Measurements from ENCODE around the gene BICRA.
"Not testable (repeated sequence)": the region's sequence is repeated elsewhere in the genome, so short reads cannot be mapped to it uniquely, and the experiment has no call there.

The BICRA gene

GRCh38 chr19:47608969-47609905 lies at the start of gene BICRA:
BICRA (plus strand) TSS chr19:47609134; CDS start chr19:47673575, 64,441 bp downstream.
- DNase-seq: peak; percentile 78

DNA sequence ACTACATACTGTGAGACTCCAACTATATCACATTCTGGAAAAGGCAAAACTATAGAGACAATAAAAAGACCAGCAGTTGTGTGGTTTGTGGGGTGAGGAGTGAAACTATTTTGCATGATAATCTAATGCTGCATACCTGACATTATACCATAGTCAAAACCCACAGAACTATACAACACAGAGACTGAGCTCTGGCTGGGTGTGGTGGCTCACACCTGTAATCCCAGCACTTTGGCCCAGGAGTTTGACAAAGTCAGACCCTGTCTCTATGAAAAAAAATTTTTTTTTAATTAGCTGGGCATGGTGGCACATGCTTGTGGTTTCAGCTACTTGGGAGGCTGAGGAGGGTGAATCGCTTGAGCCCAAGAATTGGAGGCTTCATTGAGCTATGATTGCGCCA lies 47.9 kb upstream of the BICRA start:
- no peak for DNase-seq

DNA sequence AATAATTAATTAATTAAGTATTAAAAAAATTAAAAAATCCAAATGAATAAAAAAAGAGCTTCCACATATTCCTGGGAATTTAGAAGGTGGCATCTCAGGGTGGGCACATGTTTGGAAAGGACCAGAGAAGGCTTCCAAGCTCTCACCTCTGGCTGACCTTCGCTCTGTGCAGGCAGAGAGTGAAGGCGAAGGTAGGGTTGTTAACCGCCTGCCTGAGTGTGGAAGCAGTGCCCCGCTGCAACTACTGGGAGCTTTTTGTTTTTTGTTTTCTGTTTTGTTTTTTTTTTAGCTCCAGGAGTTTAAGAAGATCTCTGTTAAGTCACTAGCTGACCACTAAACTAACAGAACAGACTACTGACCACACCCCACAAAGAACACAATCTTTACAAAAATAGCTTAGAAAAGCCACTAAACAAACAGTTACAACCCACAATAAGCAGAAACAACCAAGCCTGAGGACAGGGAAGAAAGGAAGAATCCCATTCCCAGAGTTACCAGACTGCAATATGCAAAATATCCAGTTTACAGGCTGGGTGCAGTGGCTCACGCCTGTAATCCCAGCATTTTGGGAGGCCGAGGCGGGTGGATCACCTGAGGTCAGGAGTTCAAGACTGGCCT lies 47.4 kb upstream of the BICRA start:
- no peak for DNase-seq

GRCh38 chr19:47564081-47564480 lies 44.9 kb upstream of the BICRA start:
- DNase-seq: no peak

DNA sequence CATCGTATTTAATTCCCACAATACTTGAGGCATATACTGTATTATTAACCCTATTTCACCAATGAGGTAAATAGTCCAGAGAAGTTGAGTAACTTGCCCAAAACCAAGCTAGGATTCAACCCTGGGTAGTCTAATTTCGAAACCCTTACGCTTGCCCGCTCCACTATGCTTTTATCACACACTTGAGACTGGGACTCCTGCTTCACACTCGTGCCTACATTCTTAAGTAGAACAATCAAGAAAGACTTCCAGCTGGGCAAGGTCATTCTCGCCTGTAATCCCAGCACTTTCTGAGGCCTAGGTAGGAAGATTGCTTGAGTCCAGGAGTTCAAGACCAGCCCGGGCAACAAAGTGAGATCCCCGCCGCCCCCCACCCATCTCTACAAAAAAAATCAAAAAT lies 39.6 kb upstream of the BICRA start:
- DNase-seq: no peak

DNA sequence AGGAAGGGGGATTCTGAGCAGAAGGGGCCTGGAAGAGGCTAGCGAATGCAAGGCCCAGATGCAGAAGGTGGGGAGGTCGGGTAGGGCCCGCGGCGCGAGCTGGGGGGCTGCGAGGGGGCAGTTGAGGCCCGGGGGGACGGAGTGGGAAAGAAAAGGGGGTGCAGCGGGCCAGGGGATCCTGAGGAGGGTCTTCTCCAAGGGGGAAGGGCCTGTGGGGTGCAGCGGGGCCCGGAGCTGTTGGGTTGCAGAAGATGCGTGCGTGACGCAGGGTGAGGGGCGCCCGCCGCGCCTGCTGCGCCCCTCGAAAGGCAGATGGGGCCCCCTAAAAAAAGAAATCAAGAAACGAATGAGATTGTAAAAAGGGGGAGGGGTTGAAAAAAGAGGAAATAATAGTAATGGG lies 36.3 kb upstream of the BICRA start:
- DNase-seq: no peak

DNA sequence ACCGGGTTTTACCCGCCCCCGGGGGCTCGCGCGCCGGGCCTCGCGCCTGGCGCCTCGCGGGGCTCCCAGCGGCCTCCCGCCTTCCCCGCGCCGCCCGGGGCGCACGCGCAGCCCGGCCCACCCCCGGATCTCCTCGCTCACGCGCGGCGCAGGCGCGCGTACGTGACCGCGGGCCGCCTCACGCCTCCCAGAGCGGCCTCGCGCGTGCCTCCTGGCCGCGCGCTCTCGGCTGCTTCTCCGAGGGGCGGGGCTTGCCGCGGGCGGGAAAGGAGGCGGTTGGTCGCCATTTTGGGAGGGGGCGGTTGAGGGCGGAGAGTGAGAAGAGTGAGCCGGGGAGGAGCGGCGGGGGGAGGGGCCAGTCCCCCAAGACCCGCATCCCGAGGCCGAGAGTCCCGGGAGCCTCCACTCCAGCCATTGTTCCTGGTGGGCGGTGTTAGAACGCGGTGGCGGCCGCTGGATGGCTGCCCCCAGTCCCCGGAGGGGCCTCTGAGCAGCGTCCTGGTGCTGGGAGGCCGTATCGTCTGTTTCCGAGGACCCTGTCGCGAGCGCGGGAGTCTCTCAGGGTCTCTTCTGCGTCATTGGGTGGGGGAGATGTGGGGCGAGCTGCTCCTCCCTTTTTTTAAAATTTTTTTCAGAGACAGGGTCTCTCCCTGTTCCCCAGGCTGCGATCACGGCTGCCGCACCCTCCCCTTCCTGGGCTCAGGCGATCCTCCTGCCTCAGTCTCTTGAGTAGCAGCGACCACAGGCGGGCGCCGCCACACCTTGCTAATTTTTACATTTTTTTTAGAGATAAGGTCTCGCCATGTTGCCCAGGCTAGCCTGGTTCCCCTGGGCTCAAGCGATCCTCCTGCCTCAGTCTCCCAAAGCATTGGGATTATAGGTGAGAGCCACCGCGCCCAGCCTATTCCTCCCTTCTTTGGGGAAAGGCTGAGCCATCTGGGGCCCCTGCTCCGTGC lies 35.6 kb upstream of the BICRA start, which contains the start of gene ZNF541:
ZNF541 (minus strand) TSS at position 78 of the 956 bp plus-strand sequence. CDS start 17,292 bp downstream, outside the sequence.
- no peak for DNase-seq

GRCh38 chr19:47580397-47580796 lies 28.5 kb upstream of the BICRA start:
- DNase-seq: no peak

DNA sequence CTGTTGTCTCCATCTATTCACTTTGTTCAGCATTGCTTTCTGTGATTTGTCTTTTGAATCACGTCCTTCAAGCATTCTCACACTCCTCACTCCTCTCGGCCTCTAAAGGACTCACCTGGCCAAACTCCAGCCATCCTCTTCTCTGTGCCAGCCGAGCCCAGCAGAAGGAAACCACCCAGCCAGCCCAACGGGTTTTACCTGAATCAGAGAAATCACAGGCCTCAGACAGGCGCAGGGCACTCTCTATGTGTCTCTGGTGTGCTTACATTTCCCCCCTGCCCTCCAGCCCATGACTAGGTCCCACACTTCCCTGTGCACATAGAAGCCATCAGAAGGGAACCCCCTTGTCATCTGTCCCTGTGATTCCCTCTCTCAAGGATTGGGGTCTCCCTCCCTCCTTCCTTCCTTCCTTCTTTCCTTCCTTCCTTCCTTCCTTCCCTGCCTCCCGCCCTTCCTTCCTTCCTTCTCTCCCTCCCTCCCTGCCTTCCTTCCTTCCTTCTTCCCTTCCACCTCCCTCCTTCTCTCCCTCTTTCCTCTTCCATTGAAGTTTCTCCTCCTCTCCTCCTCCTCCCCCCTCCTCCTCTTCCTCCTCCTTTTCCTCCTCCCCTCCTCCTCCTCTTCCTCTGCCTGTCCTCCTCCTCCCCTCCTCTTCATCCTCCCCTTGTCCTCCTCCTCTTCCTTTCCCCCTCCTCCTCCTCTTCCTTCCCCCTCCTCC lies 27.2 kb upstream of the BICRA start:
- no peak for DNase-seq

DNA sequence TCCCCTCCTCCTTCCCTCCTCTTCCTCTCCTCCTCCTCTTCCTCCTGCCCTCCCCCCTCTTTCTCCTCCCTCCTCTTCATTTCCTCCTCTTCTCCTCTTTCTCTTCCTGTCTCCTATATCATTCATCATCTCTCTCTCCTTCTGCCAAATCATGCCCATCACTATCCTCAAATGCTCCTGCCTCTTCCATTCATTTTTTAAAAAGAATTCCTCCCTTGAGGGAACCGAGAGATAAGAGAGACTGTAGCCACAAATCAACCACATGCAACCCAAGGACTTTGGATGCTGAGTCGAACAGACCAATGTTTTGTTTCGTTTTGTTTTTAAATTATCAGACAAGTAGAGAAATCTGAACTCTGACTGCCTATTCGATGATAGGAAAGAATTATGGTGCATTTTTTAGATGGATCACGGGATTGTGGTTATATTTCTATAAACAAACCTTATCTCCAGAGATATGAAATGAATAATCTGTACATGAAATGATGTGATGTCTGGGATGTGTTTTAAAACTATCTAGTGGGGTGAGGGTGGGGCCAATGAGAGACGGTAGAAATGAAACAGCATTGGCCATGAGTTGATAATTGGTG lies 26.5 kb upstream of the BICRA start:
- no peak for DNase-seq

GRCh38 chr19:47583161-47583560 lies 25.8 kb upstream of the BICRA start:
- not testable (repeated sequence) for DNase-seq

- no peak for DNase-seq
These were observed 21.6 kb upstream of the BICRA start for GRCh38 chr19:47587295-47587694.

DNA sequence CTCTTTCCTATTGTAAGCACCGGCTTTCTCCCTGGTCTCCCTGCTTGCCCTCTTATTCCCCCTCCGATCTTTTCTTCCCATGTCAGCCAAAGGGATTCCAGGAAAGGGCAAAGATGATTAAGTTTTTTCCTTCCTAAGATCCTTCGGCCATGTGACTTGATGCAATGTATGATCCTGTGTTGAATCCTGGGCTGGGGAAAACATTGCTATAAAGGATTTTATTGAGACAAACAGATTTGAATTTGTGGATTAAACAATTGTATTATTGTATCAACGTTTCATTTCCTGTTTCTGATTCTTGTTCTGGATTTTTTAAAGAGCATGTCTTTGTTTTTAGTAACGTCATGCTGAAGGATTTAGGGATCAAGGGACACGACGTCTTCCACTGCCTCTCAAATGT lies 19.1 kb upstream of the BICRA start:
- no peak for DNase-seq

DNA sequence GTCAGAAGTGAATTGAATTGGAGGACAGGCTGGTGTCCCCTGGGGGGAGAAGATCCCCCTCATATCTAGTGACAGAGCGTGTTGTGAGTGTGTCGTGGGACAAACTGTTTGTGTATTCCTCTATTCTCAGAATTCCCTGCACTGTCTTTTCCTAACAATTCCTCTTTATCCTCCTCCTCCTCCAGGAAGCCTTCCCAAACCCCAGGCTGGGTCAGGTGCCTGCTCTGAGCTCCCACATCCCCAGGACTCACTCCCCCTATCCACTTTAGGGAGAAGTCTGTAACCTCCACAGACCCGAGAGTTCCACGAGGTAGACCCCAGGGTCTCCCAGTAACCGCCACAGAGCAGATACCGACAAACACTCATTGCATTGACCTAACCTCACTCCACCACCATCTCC lies 15.1 kb upstream of the BICRA start:
- DNase-seq: no peak

DNA sequence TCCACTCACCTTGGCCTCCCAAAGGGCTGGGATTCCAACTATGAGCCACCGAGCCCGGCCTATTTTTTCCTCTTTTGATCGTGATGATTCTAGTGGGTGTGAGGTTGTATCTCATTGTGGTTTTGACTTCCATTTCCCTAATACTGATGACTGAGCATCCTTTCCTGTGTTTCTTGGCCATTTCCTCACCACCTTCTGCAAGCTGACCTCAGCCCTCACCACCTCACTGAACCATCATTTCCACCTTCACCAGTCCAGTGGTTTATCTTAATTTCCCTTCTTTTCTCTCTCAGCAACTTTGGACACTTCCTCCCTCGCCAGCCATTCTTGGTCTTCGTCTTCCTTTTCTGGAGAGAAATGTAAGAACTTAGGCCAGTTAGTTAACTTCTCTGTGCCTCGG lies 13.0 kb upstream of the BICRA start:
- DNase-seq: no peak

DNA sequence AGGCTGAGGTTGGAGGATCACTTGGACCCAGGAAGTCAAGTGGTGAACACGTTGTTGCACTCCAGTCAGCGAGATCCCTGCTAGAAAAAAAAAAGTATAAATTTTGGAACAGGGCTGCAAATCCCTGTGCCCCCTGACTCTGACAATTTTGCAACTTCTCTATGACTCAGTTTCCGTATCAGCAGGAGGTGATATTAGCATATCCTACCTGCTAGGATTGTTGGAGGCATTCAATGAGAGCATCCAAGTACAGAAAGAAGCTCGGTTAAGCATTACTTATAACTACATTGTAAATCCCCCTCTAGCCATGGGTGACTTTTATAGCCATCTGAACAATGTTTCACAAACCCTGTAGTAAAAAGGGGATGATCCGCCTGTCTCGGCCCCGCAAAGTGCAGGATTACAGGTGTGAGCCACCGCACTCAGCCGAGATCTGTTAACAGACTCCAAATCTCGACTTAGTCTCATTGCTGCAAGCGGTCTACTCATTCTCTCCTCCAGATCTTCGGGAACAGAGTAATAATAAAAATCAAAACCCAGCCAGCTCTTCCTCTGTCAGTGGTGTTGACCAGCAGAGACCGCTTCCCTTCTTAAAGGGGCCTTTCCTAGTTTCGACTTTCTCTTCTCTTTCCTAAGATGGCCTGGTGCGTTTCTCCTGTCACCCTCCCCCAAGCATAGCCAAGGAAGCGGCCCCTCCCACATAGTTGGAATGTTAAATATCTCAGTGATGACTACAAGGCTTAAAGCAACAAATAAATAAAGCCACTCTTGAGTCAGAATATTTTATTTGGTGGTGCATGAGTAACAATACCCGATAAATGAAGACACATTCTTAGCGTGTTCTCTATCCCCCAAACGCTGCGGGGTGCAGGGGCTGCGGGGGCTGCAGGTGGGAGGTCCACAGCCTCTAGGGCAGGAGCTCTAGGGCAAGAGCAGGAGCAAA lies 10.3 kb upstream of the BICRA start:
- DNase-seq: no peak

- DNase-seq: not testable (repeated sequence)
These were observed 9.2 kb upstream of the BICRA start for GRCh38 chr19:47599671-47600245.

GRCh38 chr19:47600246-47601179 lies 8.4 kb upstream of the BICRA start:
- peak; percentile 98 for DNase-seq

Data from KG1 (cell line).